ENCODE results near the gene ZDHHC23. TPM values are rescaled to one million over a fixed set of nuclear protein-coding genes. Genes with fewer than 3 reads are reported as not detected.
A peak's percentile ranks its signal among the peaks of the same experiment; 100 is the strongest.

The ZDHHC23 gene
- total RNA-seq, 4 donors from 2014 or later: 0.92 to 3.5 (median 2.3) TPM

DNA sequence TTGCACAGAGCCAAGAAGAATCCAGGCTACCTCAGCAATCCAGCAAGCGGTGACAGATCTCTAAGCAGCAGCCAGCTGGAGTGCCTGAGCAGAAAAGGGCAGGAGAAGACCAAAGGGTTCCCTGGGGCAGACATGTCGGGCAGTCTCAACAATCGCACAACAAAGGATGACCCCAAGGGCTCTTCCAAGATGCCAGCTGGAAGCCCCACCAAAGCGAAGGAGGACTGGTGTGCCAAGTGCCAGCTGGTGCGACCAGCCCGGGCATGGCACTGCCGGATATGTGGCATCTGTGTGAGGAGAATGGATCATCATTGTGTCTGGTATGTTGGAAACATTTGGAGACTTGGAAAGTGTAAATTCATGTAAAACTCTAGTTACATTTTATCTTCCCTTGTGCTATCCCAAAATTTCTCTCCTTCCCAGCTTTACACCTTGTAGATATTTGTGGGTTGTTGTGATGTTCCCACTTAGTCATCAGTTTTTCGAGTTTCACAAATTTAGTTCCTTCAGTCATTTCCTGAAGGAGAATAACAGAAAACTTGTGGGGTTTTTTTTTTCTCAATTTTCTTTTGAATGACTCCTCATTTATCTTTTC, 6.4 kb downstream of the ZDHHC23 start:
- intact Hi-C loops (cut with DNase I; ENCODE audit: low total_unique reads): no loop called here
- Histone ChIP-seq H3K9me3 (no peaks in the 10 kb centered on the region), H3K4me1 (no peaks in the 10 kb centered on the region), H3K4me3 (no peak overlapping the region), H3K27ac (no peak overlapping the region), H3K36me3 (no peaks in the 10 kb centered on the region), H3K27me3 (no peaks in the 10 kb centered on the region)
- ATAC-seq: no peak
- TF ChIP-seq, protein P1, sequence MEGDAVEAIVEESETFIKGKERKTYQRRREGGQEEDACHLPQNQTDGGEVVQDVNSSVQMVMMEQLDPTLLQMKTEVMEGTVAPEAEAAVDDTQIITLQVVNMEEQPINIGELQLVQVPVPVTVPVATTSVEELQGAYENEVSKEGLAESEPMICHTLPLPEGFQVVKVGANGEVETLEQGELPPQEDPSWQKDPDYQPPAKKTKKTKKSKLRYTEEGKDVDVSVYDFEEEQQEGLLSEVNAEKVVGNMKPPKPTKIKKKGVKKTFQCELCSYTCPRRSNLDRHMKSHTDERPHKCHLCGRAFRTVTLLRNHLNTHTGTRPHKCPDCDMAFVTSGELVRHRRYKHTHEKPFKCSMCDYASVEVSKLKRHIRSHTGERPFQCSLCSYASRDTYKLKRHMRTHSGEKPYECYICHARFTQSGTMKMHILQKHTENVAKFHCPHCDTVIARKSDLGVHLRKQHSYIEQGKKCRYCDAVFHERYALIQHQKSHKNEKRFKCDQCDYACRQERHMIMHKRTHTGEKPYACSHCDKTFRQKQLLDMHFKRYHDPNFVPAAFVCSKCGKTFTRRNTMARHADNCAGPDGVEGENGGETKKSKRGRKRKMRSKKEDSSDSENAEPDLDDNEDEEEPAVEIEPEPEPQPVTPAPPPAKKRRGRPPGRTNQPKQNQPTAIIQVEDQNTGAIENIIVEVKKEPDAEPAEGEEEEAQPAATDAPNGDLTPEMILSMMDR (IDR thresholded peaks at IDR 0.05 in 4 of 5, conservative IDR thresholded peaks at IDR 0.05 in 1 of 5): no peak
- no peak for TF ChIP-seq POLR2A (IDR thresholded peaks at IDR 0.05)
- in situ Hi-C loops (cut with MboI; ENCODE audit: low sequenced_read_pairs in 4 of 4): no loop called here
- no peak for DNase-seq

DNA sequence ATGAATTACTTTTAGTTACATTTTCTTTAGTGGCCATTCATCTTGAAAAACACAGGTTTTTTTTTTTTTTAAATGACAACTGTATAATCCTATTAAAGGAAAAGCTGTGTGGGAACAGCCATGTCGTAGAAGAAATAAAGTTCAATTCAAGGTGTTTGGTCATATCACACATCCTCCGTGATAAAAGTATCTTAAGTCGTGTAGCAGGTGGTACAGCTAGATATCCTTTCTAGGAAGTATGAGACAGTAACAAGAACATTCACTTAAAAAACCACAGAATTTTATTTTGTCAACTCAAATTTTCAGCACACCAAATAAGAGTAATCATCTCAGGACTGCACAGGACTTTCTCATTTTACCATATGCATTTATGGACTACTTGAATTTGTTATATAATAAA, 16.1 kb downstream of the ZDHHC23 start:
- DNase-seq (no peak), ATAC-seq (no peak)
- intact Hi-C loops (cut with DNase I; ENCODE audit: low total_unique reads): no loop called here
- in situ Hi-C loops (cut with MboI; ENCODE audit: low sequenced_read_pairs in 4 of 4): no loop called here
- no peak overlapping the region for H3K4me3 ChIP-seq
- H3K36me3 ChIP-seq: no peaks in the 10 kb centered on the region
- H3K4me1 ChIP-seq: peaks cover 0 to 3% of the 10 kb centered on the region in 2 donors
- no peaks in the 10 kb centered on the region for H3K9me3 ChIP-seq
- H3K27me3 ChIP-seq: no peaks in the 10 kb centered on the region
- H3K27ac ChIP-seq: no peak overlapping the region
- TF ChIP-seq, protein P1 (IDR thresholded peaks at IDR 0.05 in 4 of 5, conservative IDR thresholded peaks at IDR 0.05 in 1 of 5): no peak
- TF ChIP-seq POLR2A (IDR thresholded peaks at IDR 0.05): no peak

DNA sequence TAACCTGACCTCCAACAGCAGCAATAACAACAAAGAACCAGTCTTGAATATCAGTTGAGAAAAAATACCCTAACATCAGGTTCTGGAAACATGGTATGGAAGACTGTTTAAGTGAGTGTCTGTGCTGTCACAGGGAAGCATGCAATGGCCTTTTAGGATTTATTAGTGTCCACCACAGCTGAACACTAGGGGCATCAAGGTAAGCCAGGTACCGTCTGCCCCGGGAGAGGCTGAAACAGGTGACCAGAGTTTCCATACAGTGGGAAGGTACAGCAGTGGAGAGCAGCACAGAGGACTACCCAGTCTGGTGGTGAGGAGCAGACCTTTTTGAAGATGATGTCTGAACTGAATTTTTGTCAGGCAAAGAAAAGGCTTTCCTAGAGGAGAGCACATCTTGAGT, 18.4 kb downstream of the ZDHHC23 start:
- no peak for DNase-seq
- intact Hi-C loops (cut with DNase I; ENCODE audit: low total_unique reads) (no loop called here), in situ Hi-C loops (cut with MboI; ENCODE audit: low sequenced_read_pairs in 4 of 4) (no loop called here)
- no peaks in the 10 kb centered on the region for H3K27me3 ChIP-seq
- H3K4me3 ChIP-seq: no peak overlapping the region
- H3K9me3 ChIP-seq: no peaks in the 10 kb centered on the region
- no peak overlapping the region for H3K27ac ChIP-seq
- ATAC-seq: no peak
- TF ChIP-seq, protein P1 (IDR thresholded peaks at IDR 0.05 in 4 of 5, conservative IDR thresholded peaks at IDR 0.05 in 1 of 5): no peak
- TF ChIP-seq POLR2A (IDR thresholded peaks at IDR 0.05): no peak
- H3K36me3 ChIP-seq: no peaks in the 10 kb centered on the region
- H3K4me1 ChIP-seq: peaks cover 0 to 8% of the 10 kb centered on the region in 2 donors

DNA sequence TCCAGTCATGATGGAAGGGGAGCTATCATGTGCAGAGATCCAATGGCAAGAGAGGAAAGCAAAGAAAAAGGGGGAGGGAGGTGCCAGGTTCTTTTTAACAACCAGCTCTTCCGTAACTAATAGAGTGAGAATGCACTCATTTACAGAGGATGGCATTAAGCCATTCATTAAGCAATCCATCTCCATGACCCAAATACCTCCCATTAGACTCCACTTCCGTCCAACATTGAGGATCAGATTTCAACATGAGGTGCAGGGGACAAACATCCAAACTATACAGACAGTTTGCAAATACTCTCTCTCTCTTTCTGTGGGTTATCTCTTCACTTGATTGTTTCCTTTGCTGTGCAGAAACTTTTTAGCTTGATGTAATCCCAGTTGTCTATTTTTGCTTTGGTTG, 21.2 kb downstream of the ZDHHC23 start:
- intact Hi-C loops (cut with DNase I; ENCODE audit: low total_unique reads): no loop called here

More for the DNA sequence above, 21.2 kb downstream of the ZDHHC23 start:
- Histone ChIP-seq H3K9me3 (peaks cover 0 to 7% (median 3%) of the 10 kb centered on the region in 3 donors), H3K27me3 (no peaks in the 10 kb centered on the region), H3K36me3 (no peaks in the 10 kb centered on the region), H3K4me3 (no peak overlapping the region), H3K4me1 (peaks cover 0 to 8% of the 10 kb centered on the region in 2 donors), H3K27ac (no peak overlapping the region)
- peak; percentile 89 to 92 for ATAC-seq
- in situ Hi-C loops (cut with MboI; ENCODE audit: low sequenced_read_pairs in 4 of 4): no loop called here
- no peak for DNase-seq
- TF ChIP-seq, protein P1 (IDR thresholded peaks at IDR 0.05 in 4 of 5, conservative IDR thresholded peaks at IDR 0.05 in 1 of 5): no peak
- no peak for TF ChIP-seq POLR2A (IDR thresholded peaks at IDR 0.05)

All from gastrocnemius medialis (tissue), 4 donors.